Liver (tissue), 3 donors: Measurements from ENCODE around the gene RFX4.

Experiments
- EGR1 ChIP-seq, 2 donors: IDR thresholded peaks; 2 replicates each; pipeline ENCODE4 v1.6.1; 2016 to 2018; ENCODE audit warnings: antibody characterized with exemption in 2 of 2, low read depth in 2 of 2
- HNF4A ChIP-seq, 2 donors: conservative IDR thresholded peaks; 2 replicates each; pipeline ENCODE4 v1.6.1; 2016; ENCODE audit warnings: antibody characterized with exemption in 2 of 2, mild to moderate bottlenecking in 2 of 2
- HNF4G ChIP-seq: IDR thresholded peaks from 2 replicates; pipeline ENCODE4 v1.6.1; 2016; ENCODE audit warnings: antibody characterized with exemption
- RAD21 ChIP-seq, 2 donors: IDR thresholded peaks; 2 replicates each; pipeline ENCODE4 v1.6.1; 2016; ENCODE audit warnings: antibody characterized with exemption in 2 of 2, mild to moderate bottlenecking in 2 of 2
- SP1 ChIP-seq: IDR thresholded peaks from 2 replicates; pipeline ENCODE4 v1.6.1; 2018; ENCODE audit warnings: antibody characterized with exemption, mild to moderate bottlenecking
- TAF1 ChIP-seq: conservative IDR thresholded peaks from 2 replicates; pipeline ENCODE4 v1.6.1; 2016; ENCODE audit warnings: antibody characterized with exemption, mild to moderate bottlenecking
- YY1 ChIP-seq: IDR thresholded peaks from 2 replicates; pipeline ENCODE4 v1.6.1; 2016; ENCODE audit warnings: antibody characterized with exemption, mild to moderate bottlenecking
- ZBTB33 ChIP-seq: IDR thresholded peaks from 2 replicates; pipeline ENCODE4 v1.6.1; 2016; ENCODE audit warnings: antibody characterized with exemption
- TF ChIP-seq, protein P1 (sequence below): fragments of 150-350 bp; IDR thresholded peaks from 2 replicates; pipeline ENCODE4 v1.5.1; 2017; ENCODE audit warnings: improper control_type of control experiment, low read depth, low read length; ENCODE audit not compliant: missing input control
- TF ChIP-seq, protein P2 (sequence below): IDR thresholded peaks from 2 replicates; pipeline ENCODE4 v1.6.1; 2016; ENCODE audit warnings: antibody characterized with exemption
- TF ChIP-seq, protein P3 (sequence below): IDR thresholded peaks from 2 replicates; pipeline ENCODE4 v1.6.1; 2016; ENCODE audit warnings: antibody characterized with exemption, mild to moderate bottlenecking
- donor health status: healthy.
- donor health status: healthy.

- TF ChIP-seq, protein P1, sequence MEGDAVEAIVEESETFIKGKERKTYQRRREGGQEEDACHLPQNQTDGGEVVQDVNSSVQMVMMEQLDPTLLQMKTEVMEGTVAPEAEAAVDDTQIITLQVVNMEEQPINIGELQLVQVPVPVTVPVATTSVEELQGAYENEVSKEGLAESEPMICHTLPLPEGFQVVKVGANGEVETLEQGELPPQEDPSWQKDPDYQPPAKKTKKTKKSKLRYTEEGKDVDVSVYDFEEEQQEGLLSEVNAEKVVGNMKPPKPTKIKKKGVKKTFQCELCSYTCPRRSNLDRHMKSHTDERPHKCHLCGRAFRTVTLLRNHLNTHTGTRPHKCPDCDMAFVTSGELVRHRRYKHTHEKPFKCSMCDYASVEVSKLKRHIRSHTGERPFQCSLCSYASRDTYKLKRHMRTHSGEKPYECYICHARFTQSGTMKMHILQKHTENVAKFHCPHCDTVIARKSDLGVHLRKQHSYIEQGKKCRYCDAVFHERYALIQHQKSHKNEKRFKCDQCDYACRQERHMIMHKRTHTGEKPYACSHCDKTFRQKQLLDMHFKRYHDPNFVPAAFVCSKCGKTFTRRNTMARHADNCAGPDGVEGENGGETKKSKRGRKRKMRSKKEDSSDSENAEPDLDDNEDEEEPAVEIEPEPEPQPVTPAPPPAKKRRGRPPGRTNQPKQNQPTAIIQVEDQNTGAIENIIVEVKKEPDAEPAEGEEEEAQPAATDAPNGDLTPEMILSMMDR = no peak
- TF ChIP-seq, protein P2, sequence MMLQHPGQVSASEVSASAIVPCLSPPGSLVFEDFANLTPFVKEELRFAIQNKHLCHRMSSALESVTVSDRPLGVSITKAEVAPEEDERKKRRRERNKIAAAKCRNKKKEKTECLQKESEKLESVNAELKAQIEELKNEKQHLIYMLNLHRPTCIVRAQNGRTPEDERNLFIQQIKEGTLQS = no peak
- TF ChIP-seq SP1 (no peak), HNF4A (conservative IDR thresholded peaks at IDR 0.05) (no peak), TAF1 (no peak), HNF4G (no peak), ZBTB33 (no peak), RAD21 (IDR thresholded peaks at IDR 0.05) (no peak), YY1 (no peak), EGR1 (IDR thresholded peaks at IDR 0.05; ENCODE audit: low read depth in 2 of 2) (no peak)
- TF ChIP-seq, protein P3, sequence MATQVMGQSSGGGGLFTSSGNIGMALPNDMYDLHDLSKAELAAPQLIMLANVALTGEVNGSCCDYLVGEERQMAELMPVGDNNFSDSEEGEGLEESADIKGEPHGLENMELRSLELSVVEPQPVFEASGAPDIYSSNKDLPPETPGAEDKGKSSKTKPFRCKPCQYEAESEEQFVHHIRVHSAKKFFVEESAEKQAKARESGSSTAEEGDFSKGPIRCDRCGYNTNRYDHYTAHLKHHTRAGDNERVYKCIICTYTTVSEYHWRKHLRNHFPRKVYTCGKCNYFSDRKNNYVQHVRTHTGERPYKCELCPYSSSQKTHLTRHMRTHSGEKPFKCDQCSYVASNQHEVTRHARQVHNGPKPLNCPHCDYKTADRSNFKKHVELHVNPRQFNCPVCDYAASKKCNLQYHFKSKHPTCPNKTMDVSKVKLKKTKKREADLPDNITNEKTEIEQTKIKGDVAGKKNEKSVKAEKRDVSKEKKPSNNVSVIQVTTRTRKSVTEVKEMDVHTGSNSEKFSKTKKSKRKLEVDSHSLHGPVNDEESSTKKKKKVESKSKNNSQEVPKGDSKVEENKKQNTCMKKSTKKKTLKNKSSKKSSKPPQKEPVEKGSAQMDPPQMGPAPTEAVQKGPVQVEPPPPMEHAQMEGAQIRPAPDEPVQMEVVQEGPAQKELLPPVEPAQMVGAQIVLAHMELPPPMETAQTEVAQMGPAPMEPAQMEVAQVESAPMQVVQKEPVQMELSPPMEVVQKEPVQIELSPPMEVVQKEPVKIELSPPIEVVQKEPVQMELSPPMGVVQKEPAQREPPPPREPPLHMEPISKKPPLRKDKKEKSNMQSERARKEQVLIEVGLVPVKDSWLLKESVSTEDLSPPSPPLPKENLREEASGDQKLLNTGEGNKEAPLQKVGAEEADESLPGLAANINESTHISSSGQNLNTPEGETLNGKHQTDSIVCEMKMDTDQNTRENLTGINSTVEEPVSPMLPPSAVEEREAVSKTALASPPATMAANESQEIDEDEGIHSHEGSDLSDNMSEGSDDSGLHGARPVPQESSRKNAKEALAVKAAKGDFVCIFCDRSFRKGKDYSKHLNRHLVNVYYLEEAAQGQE = no peak
These were observed 184.4 kb downstream of the RFX4 start for GRCh38 chr12:106767206-106767605.
